Measurements from ENCODE around the gene PIF1.

The PIF1 gene

GRCh38 chr15:64783796-64784195, 41.7 kb downstream of the PIF1 start:
- no peak overlapping the region for H3K4me3 ChIP-seq (ENCODE audit: control insufficient read depth, low read depth, low read length)
- DNase-seq (ENCODE audit: low read depth): no peak
- TF ChIP-seq CTCF (IDR thresholded peaks at IDR 0.05; ENCODE audit: control insufficient read depth, insufficient read depth, low read depth, low read length, missing control alignments): no peak

- no peak for TF ChIP-seq CTCF (IDR thresholded peaks at IDR 0.05; ENCODE audit: control insufficient read depth, insufficient read depth, low read depth, low read length, missing control alignments)
- H3K4me3 ChIP-seq (ENCODE audit: control insufficient read depth, low read depth, low read length): no peak overlapping the region
- DNase-seq (ENCODE audit: low read depth): no peak
These were observed 42.7 kb downstream of the PIF1 start for GRCh38 chr15:64782751-64783150.

GRCh38 chr15:64781299-64781698, 44.1 kb downstream of the PIF1 start:
- TF ChIP-seq CTCF (IDR thresholded peaks at IDR 0.05; ENCODE audit: control insufficient read depth, insufficient read depth, low read depth, low read length, missing control alignments): no peak
- DNase-seq (ENCODE audit: low read depth): no peak
- no peak overlapping the region for H3K4me3 ChIP-seq (ENCODE audit: control insufficient read depth, low read depth, low read length)

GRCh38 chr15:64780600-64781156, 44.8 kb downstream of the PIF1 start:
- TF ChIP-seq CTCF (IDR thresholded peaks at IDR 0.05; ENCODE audit: control insufficient read depth, insufficient read depth, low read depth, low read length, missing control alignments): no peak
- DNase-seq (ENCODE audit: low read depth): no peak
- no peak overlapping the region for H3K4me3 ChIP-seq (ENCODE audit: control insufficient read depth, low read depth, low read length)

- TF ChIP-seq CTCF (IDR thresholded peaks at IDR 0.05; ENCODE audit: control insufficient read depth, insufficient read depth, low read depth, low read length, missing control alignments): no peak
- no peak overlapping the region for H3K4me3 ChIP-seq (ENCODE audit: control insufficient read depth, low read depth, low read length)
- no peak for DNase-seq (ENCODE audit: low read depth)
These were observed 45.8 kb downstream of the PIF1 start for GRCh38 chr15:64779630-64780029.

GRCh38 chr15:64779024-64779423, 46.4 kb downstream of the PIF1 start:
- H3K4me3 ChIP-seq (ENCODE audit: control insufficient read depth, low read depth, low read length): no peak overlapping the region
- DNase-seq (ENCODE audit: low read depth): no peak
- TF ChIP-seq CTCF (IDR thresholded peaks at IDR 0.05; ENCODE audit: control insufficient read depth, insufficient read depth, low read depth, low read length, missing control alignments): no peak

GRCh38 chr15:64776402-64776786, 49.1 kb downstream of the PIF1 start:
- TF ChIP-seq CTCF (IDR thresholded peaks at IDR 0.05; ENCODE audit: control insufficient read depth, insufficient read depth, low read depth, low read length, missing control alignments): no peak
- H3K4me3 ChIP-seq (ENCODE audit: control insufficient read depth, low read depth, low read length): no peak overlapping the region
- DNase-seq (ENCODE audit: low read depth): no peak
